ENCODE data around the gene COPG2. TPM values are rescaled to one million over a fixed set of nuclear protein-coding genes. Genes with fewer than 3 reads are reported as not detected.
"Not testable (repeated sequence)": the region's sequence is repeated elsewhere in the genome, so short reads cannot be mapped to it uniquely, and the experiment has no call there.

COPG2 gene
- polyA plus RNA-seq, 1 donor: 44.1 TPM

- DNase-seq (ENCODE audit: low read depth): no peak
Observed at GRCh38 chr7:130650611-130651120, 17.9 kb downstream of the COPG2 start.

DNA sequence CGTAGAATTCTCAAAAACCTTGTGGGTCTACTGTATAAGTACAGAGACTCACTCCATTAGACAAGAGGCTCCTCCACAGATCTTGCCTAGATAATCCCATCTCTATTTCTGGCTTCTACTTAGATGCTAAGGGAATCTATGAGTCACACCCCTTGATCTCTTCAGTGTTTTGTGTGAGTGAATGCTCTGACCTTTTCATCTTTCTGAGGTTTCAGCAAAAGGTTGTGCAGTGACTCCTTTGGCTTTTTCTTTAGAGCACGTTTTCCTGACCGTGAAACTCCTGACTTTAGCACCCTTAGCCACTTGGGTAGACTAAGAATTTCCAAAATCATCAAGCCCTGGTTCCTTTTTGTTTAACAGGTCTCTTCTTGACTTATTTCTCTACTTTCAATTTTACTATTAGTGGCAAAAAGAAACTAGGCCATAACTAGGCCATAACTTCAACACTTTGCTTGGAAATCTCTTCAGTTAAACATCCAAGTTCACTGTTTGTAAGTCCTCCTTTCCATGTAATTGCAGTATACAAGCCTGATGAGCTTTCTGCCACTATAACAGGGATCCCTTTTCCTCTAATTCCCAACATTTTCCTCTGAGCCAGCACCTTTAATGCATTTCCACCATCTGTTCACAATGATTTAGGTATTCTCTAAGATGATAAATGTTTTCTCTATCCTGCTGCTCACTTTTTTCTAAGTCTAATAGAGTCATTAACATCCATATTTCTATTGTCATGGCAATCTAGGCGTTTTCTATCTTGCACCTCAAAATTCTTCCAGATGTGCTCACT, 19.4 kb downstream of the COPG2 start:
- DNase-seq (ENCODE audit: low read depth): no peak

- DNase-seq (ENCODE audit: low read depth): no peak
Observed at GRCh38 chr7:130648580-130648979, 20.0 kb downstream of the COPG2 start.

- no peak for DNase-seq (ENCODE audit: low read depth)
Observed at GRCh38 chr7:130642383-130642782, 26.2 kb downstream of the COPG2 start.

DNA sequence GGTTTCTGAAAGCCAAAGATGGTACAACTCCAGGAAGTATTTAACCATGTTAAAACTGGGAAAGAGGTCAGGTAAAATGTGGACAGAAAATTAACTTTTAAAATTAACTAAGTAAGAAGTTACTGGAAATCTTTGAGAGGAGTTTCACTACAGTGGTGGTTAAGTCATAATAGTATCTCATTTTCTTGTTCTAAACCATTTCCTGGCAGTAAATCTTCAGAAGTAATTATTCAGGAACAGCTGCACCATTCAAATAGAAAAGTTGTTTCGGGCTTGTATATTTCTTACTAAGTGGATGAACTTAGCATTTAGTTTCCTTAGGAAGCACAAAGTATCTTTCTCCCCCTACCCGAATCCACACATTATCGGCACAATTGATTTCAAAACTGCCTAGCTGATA, 27.1 kb downstream of the COPG2 start:
- no peak for DNase-seq (ENCODE audit: low read depth)

- no peak for DNase-seq (ENCODE audit: low read depth)
Observed at GRCh38 chr7:130641040-130641439, 27.5 kb downstream of the COPG2 start.

DNA sequence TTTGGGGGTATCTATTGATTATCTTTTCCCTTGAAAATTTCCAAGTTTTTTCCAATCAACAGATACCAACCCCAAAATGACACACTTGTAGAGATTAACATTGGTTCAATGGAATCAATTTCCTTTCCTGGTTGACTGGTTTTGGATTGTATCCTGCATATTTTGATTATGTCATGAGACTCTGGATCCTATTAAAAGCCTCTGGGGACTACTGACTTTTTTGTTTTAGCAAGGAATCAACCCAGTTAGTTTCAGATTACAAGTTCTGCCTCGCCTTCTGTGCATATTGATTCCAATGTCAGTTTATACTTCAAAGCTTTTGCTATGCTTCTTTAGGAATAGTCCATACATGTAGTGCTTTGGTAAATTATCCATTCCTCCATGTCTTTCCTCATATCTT, 29.2 kb downstream of the COPG2 start:
- DNase-seq (ENCODE audit: low read depth): no peak

- no peak for DNase-seq (ENCODE audit: low read depth)
Observed at GRCh38 chr7:130632111-130632510, 36.4 kb downstream of the COPG2 start.

- DNase-seq (ENCODE audit: low read depth): no peak
Observed at GRCh38 chr7:130628901-130629300, 39.6 kb downstream of the COPG2 start.

DNA sequence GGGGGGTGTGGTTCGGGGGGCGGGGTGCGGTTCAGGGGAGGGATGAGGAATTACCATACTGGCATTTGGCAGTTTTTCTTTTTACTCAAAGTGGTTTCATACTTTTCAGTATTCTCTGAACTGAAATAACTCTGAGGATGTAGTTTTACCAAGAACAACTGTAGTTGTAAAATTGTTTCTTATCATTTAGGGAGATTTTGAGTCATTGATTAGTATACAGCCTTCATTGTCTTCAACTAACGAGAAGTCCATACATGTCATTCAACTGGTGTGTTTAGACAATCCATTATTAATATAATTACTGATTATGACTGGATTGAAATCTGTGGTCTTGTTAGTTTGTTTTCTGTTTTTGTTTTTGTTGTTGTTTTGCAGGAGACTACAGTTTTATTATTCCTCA, 40.8 kb downstream of the COPG2 start:
- DNase-seq (ENCODE audit: low read depth): no peak

- DNase-seq (ENCODE audit: low read depth): no peak
Observed at GRCh38 chr7:130622866-130623265, 45.7 kb downstream of the COPG2 start.

GRCh38 chr7:130615583-130615982, 53.0 kb downstream of the COPG2 start:
- no peak for DNase-seq (ENCODE audit: low read depth)

DNA sequence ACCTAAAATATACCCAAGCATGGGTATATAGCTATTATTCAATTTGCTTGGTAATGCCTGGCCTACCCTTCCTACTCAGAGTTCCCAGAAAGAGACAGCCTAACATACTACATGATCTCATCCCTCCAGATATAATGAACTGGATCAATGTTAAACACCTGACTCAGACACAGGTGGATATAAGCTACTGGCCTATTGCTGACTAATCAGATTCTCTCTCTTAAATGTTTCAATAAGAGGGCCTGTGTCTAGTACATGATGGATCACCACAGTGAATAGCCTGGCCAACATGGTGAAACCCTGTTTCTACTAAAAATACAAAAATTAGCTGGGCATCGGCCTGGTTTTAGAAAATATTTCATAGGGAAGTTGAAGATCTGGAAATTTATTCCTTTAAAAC, 54.1 kb downstream of the COPG2 start:
- DNase-seq (ENCODE audit: low read depth): no peak

GRCh38 chr7:130611218-130611617, 57.3 kb downstream of the COPG2 start:
- no peak for DNase-seq (ENCODE audit: low read depth)

GRCh38 chr7:130607066-130607465, 61.5 kb downstream of the COPG2 start:
- DNase-seq (ENCODE audit: low read depth): not testable (repeated sequence)

- no peak for DNase-seq (ENCODE audit: low read depth)
Observed at GRCh38 chr7:130606161-130606560, 62.4 kb downstream of the COPG2 start.

DNA sequence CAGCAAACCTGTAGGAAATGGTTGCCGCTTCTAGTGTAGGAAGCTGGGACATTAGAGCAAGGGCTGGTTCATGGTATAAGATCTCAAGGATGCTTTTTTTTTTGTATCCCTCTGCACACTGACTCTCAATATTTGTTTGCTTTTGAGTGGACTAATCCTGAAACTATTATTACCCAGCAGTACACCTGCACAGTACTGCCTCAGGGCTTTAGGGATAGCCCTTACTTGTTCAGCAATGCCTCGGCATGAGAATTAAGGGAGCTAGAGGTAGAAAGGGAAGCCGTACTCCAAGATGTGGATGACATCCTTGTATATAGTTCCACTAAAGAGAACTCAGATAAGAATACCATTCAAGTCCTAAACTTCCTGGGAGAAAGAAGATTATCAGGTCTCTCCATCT, 70.5 kb downstream of the COPG2 start:
- DNase-seq (ENCODE audit: low read depth): no peak

GRCh38 chr7:130595986-130596385, 72.6 kb downstream of the COPG2 start:
- DNase-seq (ENCODE audit: low read depth): no peak

DNA sequence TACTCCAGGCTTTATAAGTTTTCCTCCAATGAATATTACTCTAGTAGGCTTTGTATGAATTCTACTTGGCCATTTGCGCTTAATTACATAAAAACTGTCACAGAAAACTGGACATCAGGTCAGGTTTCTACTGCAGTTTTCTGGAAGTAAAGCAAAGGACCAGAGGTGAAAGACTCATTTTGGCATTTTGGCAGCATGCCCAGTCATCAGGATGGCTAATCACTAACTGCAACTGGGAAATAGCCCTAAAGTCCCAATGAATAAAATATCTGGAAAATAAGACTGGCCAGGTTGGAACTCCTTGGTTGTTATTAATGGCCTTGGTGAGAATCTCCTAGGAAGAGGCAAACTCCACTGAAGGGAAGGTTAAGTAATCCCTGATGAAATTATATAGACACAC, 75.5 kb downstream of the COPG2 start:
- no peak for DNase-seq (ENCODE audit: low read depth)

GRCh38 chr7:130591464-130591863, 77.1 kb downstream of the COPG2 start:
- DNase-seq (ENCODE audit: low read depth): not testable (repeated sequence)

DNA sequence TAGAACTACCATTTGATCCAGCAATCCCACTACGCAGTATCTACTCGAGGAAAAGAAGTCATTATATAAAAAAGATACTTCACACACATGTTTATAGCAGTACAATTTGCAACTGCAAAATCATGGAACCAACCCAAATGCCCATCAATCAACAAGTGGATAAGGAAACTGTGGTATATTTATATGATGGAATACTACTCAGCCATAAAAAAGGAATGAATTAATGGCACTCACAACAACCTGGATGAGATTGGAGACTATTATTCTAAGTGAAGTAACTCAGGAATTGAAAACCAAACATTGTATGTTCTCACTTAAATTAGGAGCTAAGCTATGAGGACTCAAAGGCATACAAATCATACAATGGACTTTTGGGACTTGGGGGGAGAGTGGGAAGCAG, 82.6 kb downstream of the COPG2 start:
- DNase-seq (ENCODE audit: low read depth): not testable (repeated sequence)

GRCh38 chr7:130575110-130575509, 93.4 kb downstream of the COPG2 start:
- DNase-seq (ENCODE audit: low read depth): not testable (repeated sequence)

GRCh38 chr7:130570144-130570543, 98.4 kb downstream of the COPG2 start:
- not testable (repeated sequence) for DNase-seq (ENCODE audit: low read depth)

DNA sequence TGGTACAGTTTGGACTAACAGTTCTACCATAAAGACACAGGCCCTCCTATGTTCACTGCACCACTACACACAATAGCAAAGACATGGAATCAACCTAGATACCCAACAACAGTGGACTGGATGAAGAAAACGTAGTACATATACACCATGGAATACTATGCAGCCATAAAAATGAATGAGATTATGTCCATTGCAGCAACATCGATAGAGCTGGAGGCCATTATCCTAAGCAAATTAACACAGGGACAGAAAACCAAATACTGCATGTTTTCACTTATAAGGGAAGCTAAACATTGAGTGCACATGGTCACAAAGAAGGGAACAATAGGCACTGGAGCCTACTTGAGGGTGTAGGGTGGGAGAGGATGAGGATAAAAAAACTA, 101.7 kb downstream of the COPG2 start:
- DNase-seq (ENCODE audit: low read depth): no peak
